GM13977 (cell line): ENCODE measurements around the gene GSN.

Source experiments
- DNase-seq: peaks from one replicate; pipeline ENCODE4 v3.0.0; 2012; ENCODE audit warnings: low spot score
- in situ Hi-C: fragments of 300-500 bp; cut with MboI; formaldehyde crosslinking; loops from one replicate; pipeline ENCODE4 v1.12.0; 2022; ENCODE audit warnings: low sequenced_read_pairs, low pct_unique_long_range_greater_than_20kb, mixed read lengths, inconsistent platforms; ENCODE audit not compliant: unreplicated experiment
- TF ChIP-seq, protein P1 (sequence below): IDR thresholded peaks from 2 replicates; pipeline ENCODE4 v1.5.1; 2012; ENCODE audit warnings: mild to moderate bottlenecking, control low read depth; ENCODE audit not compliant: insufficient read depth; ENCODE audit errors: extremely low read depth, missing control alignments

Gene GSN

DNA sequence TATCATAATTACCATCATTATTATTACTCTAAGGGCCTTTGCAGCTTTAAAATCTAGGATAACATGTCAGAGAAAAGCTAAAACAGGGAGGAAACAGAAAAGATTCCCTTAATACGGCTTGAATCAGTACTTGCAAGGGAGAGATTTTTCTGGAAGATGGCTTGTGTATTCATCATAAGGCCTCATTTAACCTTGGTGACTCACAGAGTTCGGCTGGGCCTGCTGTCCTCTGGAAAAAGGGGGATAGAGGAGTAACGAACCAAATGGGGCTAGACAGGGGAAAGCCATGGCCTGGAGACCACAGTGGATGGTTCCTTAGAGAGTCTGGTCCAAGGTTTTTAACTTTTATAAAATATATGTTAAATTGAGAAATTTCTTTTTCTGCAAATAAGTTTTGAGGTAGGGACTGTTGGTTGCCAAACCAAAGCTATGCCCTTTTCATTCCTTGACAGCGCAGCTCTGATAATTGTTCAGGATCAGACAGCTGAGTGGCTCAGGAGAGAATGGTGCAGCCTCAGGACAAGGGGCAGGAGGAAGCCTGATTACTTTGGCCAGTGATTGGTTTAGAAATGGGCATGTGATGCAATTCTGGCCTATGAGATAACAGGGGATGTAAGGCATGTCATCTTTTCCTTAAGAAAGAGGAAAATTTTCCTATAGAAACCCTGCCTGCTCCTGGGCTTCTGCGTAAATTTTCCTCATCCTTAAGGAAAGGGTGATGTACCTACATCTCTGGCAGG, 25.6 kb upstream of the GSN start:
- TF ChIP-seq, protein P1, sequence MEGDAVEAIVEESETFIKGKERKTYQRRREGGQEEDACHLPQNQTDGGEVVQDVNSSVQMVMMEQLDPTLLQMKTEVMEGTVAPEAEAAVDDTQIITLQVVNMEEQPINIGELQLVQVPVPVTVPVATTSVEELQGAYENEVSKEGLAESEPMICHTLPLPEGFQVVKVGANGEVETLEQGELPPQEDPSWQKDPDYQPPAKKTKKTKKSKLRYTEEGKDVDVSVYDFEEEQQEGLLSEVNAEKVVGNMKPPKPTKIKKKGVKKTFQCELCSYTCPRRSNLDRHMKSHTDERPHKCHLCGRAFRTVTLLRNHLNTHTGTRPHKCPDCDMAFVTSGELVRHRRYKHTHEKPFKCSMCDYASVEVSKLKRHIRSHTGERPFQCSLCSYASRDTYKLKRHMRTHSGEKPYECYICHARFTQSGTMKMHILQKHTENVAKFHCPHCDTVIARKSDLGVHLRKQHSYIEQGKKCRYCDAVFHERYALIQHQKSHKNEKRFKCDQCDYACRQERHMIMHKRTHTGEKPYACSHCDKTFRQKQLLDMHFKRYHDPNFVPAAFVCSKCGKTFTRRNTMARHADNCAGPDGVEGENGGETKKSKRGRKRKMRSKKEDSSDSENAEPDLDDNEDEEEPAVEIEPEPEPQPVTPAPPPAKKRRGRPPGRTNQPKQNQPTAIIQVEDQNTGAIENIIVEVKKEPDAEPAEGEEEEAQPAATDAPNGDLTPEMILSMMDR = no peak
- no peak for DNase-seq
- in situ Hi-C loops = no loop called here

DNA sequence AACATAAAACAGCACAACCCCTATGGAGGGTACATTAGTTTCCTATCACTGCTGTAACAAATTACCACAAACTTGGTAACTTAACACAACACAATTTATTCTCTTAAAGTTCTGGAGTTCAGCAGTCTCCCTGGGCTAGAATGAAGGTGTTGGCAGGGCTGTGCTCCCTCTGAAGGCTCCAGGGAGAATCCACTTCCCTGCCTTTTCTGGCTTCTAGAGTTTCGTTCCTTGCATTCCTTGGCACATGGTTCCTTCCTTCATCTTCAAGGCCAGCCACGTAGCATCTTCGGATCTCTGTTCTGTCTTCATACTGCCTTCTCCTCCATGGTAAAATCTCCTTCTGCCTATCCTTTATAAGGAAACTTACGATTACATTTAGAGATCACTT, 25.0 kb upstream of the GSN start:
- TF ChIP-seq, protein P1 = no peak
- DNase-seq = no peak
- in situ Hi-C loops = no loop called here

GRCh38 chr9:121246821-121247561, 21.0 kb upstream of the GSN start:
- no peak for DNase-seq
- in situ Hi-C loops = no loop called here
- TF ChIP-seq, protein P1 = no peak

- DNase-seq = no peak
- in situ Hi-C loops = no loop called here
- TF ChIP-seq, protein P1 = no peak
Observed at GRCh38 chr9:121249563-121249962, 18.4 kb upstream of the GSN start.

GRCh38 chr9:121252104-121252851, 15.7 kb upstream of the GSN start:
- TF ChIP-seq, protein P1 = no peak
- DNase-seq = no peak
- in situ Hi-C loops = no loop called here

DNA sequence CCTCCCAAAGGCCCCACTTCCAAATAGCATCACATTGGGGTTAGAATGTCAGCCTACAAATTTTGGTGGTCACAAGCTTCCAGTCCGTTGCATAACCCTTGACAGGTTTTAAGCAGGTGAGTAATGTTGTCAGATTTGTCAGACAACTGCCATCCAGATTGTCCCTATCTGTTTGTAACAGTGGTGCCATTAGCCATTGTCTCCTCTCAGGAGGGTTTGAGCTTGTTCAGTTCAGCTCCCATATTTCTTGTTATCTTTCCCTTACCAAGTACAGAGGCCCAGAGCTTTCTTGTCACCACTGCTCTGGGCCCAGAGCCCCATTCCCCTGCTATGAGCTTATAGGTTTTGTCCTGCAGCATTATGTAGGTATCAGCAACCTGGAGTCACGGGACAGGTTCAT, 14.8 kb upstream of the GSN start:
- in situ Hi-C loops = no loop called here
- TF ChIP-seq, protein P1 = no peak
- no peak for DNase-seq
